ENCODE results near the gene NUDT3. TPM values are rescaled to one million over a fixed set of nuclear protein-coding genes. Genes with fewer than 3 reads are reported as not detected.

Gene NUDT3
- total RNA-seq, 1 experiment from 2014 or later = 23.6 TPM

GRCh38 chr6:34338811-34339210, 53.7 kb downstream of the NUDT3 start:
- H3K4me3 Mint-ChIP-seq (ENCODE audit: unreplicated experiment) = no peak overlapping the region
- H3K27me3 Mint-ChIP-seq (ENCODE audit: insufficient read depth, unreplicated experiment) = no peaks in the 10 kb centered on the region
- peaks cover 21% of the 10 kb centered on the region for H3K36me3 Mint-ChIP-seq (ENCODE audit: insufficient read depth, unreplicated experiment)
- no peak for DNase-seq (ENCODE audit: unreplicated experiment)
- ChIA-PET POLR2A (interaction anchor here (0.6 to 2.5 kb wide), 4 partner anchors 13 to 410 kb away, joined by 3 to 5 read pairs (median 3); partner anchors contain the start of gene NUDT3), CTCF (interaction anchor here (0.6 to 1.0 kb wide), 4 partner anchors 76 to 1636 kb away, joined by 3 to 5 read pairs (median 3); partner anchors contain the start of gene SMIM29)
- H3K4me1 Mint-ChIP-seq (ENCODE audit: insufficient read depth, unreplicated experiment) = peaks cover 26% of the 10 kb centered on the region
- BruUV-seq (replicated peaks) = no TSS peak
- no peaks in the 10 kb centered on the region for H3K9me3 Mint-ChIP-seq (ENCODE audit: unreplicated experiment)
- intact Hi-C loops (cut with micrococcal nuclease) = no loop called here
- no peak overlapping the region for H3K27ac Mint-ChIP-seq (ENCODE audit: low read depth, unreplicated experiment)
- no peak for TF ChIP-seq CTCF (IDR thresholded peaks at IDR 0.05; ENCODE audit: unreplicated experiment)

- no peak overlapping the region for H3K27ac Mint-ChIP-seq (ENCODE audit: low read depth, unreplicated experiment)
- BruUV-seq (replicated peaks) = no TSS peak
Measured at GRCh38 chr6:34338377-34338776, 54.1 kb downstream of the NUDT3 start.

GRCh38 chr6:34334796-34335416, 57.6 kb downstream of the NUDT3 start:
- no peak overlapping the region for H3K27ac Mint-ChIP-seq (ENCODE audit: low read depth, unreplicated experiment)

More at GRCh38 chr6:34338377-34338776, 54.1 kb downstream of the NUDT3 start:
- POLR2A ChIA-PET = interaction anchor here (0.6 to 2.5 kb wide), 4 partner anchors 13 to 410 kb away, joined by 3 to 5 read pairs (median 3); partner anchors contain the start of gene NUDT3
- H3K36me3 Mint-ChIP-seq (ENCODE audit: insufficient read depth, unreplicated experiment) = peaks cover 21% of the 10 kb centered on the region
- no peak for DNase-seq (ENCODE audit: unreplicated experiment)
- H3K4me3 Mint-ChIP-seq (ENCODE audit: unreplicated experiment) = no peak overlapping the region
- H3K4me1 Mint-ChIP-seq (ENCODE audit: insufficient read depth, unreplicated experiment) = peaks cover 26% of the 10 kb centered on the region
- no peaks in the 10 kb centered on the region for H3K27me3 Mint-ChIP-seq (ENCODE audit: insufficient read depth, unreplicated experiment)
- H3K9me3 Mint-ChIP-seq (ENCODE audit: unreplicated experiment) = no peaks in the 10 kb centered on the region
- CTCF ChIA-PET = interaction anchor here (0.6 to 1.0 kb wide), 4 partner anchors 77 to 1636 kb away, joined by 3 to 5 read pairs (median 3); partner anchors contain the start of gene SMIM29
- intact Hi-C loops (cut with micrococcal nuclease) = no loop called here
- no peak for TF ChIP-seq CTCF (IDR thresholded peaks at IDR 0.05; ENCODE audit: unreplicated experiment)

More at GRCh38 chr6:34334796-34335416, 57.6 kb downstream of the NUDT3 start:
- POLR2A ChIA-PET = interaction anchor here (1.0 kb wide), 1 partner anchor 10 kb away, joined by 3 read pairs; no protein-coding TSS in a partner anchor
- no peak overlapping the region for H3K4me3 Mint-ChIP-seq (ENCODE audit: unreplicated experiment)
- CTCF ChIA-PET = no interaction called here
- BruUV-seq (replicated peaks) = no TSS peak
- intact Hi-C loops (cut with micrococcal nuclease) = no loop called here
- H3K4me1 Mint-ChIP-seq (ENCODE audit: insufficient read depth, unreplicated experiment) = no peaks in the 10 kb centered on the region
- H3K27me3 Mint-ChIP-seq (ENCODE audit: insufficient read depth, unreplicated experiment) = no peaks in the 10 kb centered on the region
- no peak for TF ChIP-seq CTCF (IDR thresholded peaks at IDR 0.05; ENCODE audit: unreplicated experiment)
- H3K36me3 Mint-ChIP-seq (ENCODE audit: insufficient read depth, unreplicated experiment) = peaks cover 26% of the 10 kb centered on the region
- no peak for DNase-seq (ENCODE audit: unreplicated experiment)
- H3K9me3 Mint-ChIP-seq (ENCODE audit: unreplicated experiment) = no peaks in the 10 kb centered on the region
